Measurements from ENCODE around the gene FDX2.

The FDX2 gene

GRCh38 chr19:10295305-10295846 lies 20.4 kb downstream of the FDX2 start:
- H3K27ac Mint-ChIP-seq, result no peak overlapping the region

GRCh38 chr19:10294368-10294697 lies 21.5 kb downstream of the FDX2 start:
- Mint-ChIP-seq H3K27ac (no peak overlapping the region), H3K27me3 (peaks cover 57% of the 10 kb centered on the region), H3K9me3 (no peaks in the 10 kb centered on the region), H3K36me3 (ENCODE audit: low read depth) (no peaks in the 10 kb centered on the region), H3K4me1 (peaks cover 45% of the 10 kb centered on the region), H3K4me3 (no peak overlapping the region)
- ATAC-seq (no peak), DNase-seq (peak; percentile 23)

More at GRCh38 chr19:10295305-10295846, 20.4 kb downstream of the FDX2 start:
- peak; percentile 29 for ATAC-seq
- Mint-ChIP-seq H3K36me3 (ENCODE audit: low read depth) (no peaks in the 10 kb centered on the region), H3K27me3 (peaks cover 56% of the 10 kb centered on the region), H3K9me3 (no peaks in the 10 kb centered on the region), H3K4me3 (peak overlapping the region; percentile 69), H3K4me1 (peaks cover 38% of the 10 kb centered on the region)
- peak; percentile 62 for DNase-seq

GRCh38 chr19:10293637-10294367 lies 22.0 kb downstream of the FDX2 start:
- Mint-ChIP-seq H3K27me3 (peaks cover 60% of the 10 kb centered on the region), H3K27ac (no peak overlapping the region), H3K4me3 (no peak overlapping the region), H3K4me1 (peaks cover 50% of the 10 kb centered on the region), H3K9me3 (no peaks in the 10 kb centered on the region), H3K36me3 (ENCODE audit: low read depth) (no peaks in the 10 kb centered on the region)
- DNase-seq, result no peak
- ATAC-seq, result no peak

DNA sequence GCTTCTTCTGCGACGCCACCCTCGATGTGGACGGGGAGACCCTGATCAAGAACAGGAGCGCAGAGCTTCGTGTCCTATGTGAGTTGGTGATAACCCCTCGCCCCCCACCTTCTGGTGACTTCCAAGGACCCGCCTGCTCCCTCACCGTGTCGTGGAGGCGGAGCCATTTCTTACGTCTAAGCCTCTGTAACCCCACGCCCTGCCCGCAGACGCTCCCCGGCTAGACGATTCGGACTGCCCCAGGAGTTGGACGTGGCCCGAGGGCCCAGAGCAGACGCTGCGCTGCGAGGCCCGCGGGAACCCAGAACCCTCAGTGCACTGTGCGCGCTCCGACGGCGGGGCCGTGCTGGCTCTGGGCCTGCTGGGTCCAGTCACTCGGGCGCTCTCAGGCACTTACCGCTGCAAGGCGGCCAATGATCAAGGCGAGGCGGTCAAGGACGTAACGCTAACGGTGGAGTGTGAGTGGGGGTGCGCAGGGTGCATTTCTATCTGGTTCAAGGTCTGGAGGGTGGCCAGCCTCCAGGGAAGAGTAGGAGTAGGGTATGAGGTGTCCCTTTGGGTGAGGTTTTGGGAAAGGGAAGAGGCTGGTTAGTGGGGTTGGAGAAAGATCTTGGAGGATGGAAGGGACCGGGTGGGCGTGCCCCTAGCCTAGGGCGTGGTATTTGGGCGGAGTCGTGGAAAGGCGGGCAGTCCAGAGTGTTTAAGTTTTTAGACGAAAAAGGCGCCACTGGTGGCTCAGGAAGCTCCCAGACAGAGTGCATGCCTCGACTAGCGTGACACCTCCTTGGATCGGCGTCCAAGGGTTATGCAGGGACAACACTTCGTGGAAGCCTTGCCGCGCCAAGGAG lies 22.8 kb downstream of the FDX2 start:
- Mint-ChIP-seq H3K27ac (no peak overlapping the region), H3K4me1 (peaks cover 56% of the 10 kb centered on the region), H3K27me3 (peaks cover 66% of the 10 kb centered on the region), H3K36me3 (ENCODE audit: low read depth) (no peaks in the 10 kb centered on the region), H3K4me3 (peak overlapping the region; percentile 74), H3K9me3 (no peaks in the 10 kb centered on the region)
- ATAC-seq (no peak), DNase-seq (no peak)

GRCh38 chr19:10292206-10292788 lies 23.5 kb downstream of the FDX2 start:
- peak; percentile 86 for DNase-seq
- peak overlapping the region; percentile 74 for H3K4me3 Mint-ChIP-seq
- peaks cover 71% of the 10 kb centered on the region for H3K27me3 Mint-ChIP-seq
- H3K4me1 Mint-ChIP-seq, result peaks cover 63% of the 10 kb centered on the region
- H3K36me3 Mint-ChIP-seq (ENCODE audit: low read depth), result no peaks in the 10 kb centered on the region
- H3K9me3 Mint-ChIP-seq, result no peaks in the 10 kb centered on the region
- ATAC-seq, result peak; percentile 42
- no peak overlapping the region for H3K27ac Mint-ChIP-seq

DNA sequence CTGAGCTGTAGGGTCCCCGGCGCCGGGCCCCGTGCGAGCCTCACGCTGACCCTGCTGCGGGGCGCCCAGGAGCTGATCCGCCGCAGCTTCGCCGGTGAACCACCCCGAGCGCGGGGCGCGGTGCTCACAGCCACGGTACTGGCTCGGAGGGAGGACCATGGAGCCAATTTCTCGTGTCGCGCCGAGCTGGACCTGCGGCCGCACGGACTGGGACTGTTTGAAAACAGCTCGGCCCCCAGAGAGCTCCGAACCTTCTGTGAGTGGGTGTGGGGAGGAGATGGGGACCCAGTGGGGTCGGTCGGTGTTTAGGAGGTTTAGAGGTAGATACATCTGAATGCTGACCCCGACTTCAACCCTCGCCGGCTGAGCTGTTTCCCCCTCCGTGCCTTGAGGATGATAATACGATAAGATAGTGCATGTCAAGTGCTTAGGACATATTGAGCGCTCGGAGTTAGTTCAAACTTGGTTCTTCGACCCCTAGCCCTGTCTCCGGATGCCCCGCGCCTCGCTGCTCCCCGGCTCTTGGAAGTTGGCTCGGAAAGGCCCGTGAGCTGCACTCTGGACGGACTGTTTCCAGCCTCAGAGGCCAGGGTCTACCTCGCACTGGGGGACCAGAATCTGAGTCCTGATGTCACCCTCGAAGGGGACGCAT lies 24.1 kb downstream of the FDX2 start:
- Mint-ChIP-seq H3K9me3 (no peaks in the 10 kb centered on the region), H3K27ac (no peak overlapping the region)

DNA sequence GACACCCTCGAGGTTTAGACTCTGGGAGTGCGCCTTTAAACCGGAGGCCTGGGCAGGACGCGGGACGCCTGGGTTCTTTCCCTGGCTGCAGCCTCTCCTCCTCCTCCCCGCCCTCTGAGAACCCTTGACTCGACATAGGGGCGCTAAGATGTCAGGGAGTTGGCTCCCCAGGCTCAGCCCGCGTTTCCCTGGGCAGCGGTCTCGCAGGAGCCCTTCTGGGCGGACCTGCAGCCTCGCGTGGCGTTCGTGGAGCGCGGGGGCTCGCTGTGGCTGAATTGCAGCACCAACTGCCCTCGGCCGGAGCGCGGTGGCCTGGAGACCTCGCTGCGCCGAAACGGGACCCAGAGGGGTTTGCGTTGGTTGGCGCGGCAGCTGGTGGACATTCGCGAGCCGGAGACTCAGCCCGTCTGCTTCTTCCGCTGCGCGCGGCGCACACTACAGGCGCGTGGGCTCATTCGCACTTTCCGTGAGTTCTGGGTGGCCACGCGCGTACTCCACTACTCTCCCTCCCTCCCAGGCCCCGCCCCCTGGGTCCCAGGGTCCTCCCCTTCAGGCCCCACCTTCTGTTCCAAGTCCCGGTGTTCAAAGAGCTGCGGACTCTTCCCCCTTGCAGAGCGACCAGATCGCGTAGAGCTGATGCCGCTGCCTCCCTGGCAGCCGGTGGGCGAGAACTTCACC lies 24.8 kb downstream of the FDX2 start:
- Mint-ChIP-seq H3K36me3 (ENCODE audit: low read depth) (peaks cover 4% of the 10 kb centered on the region), H3K27me3 (peaks cover 71% of the 10 kb centered on the region), H3K27ac (no peak overlapping the region), H3K4me3 (peak overlapping the region; percentile 74), H3K9me3 (no peaks in the 10 kb centered on the region), H3K4me1 (peaks cover 76% of the 10 kb centered on the region)
- ATAC-seq (no peak), DNase-seq (peak; percentile 66)

More for the DNA sequence above, 24.1 kb downstream of the FDX2 start:
- peak overlapping the region; percentile 74 for H3K4me3 Mint-ChIP-seq
- H3K4me1 Mint-ChIP-seq, result peaks cover 70% of the 10 kb centered on the region
- H3K36me3 Mint-ChIP-seq (ENCODE audit: low read depth), result no peaks in the 10 kb centered on the region
- DNase-seq, result no peak
- peaks cover 71% of the 10 kb centered on the region for H3K27me3 Mint-ChIP-seq
- no peak for ATAC-seq

- Mint-ChIP-seq H3K27me3 (peaks cover 65% of the 10 kb centered on the region), H3K9me3 (no peaks in the 10 kb centered on the region), H3K36me3 (ENCODE audit: low read depth) (peaks cover 10% of the 10 kb centered on the region), H3K4me1 (peaks cover 72% of the 10 kb centered on the region), H3K27ac (peak overlapping the region; percentile 39), H3K4me3 (peak overlapping the region; percentile 74)
- DNase-seq (no peak), ATAC-seq (no peak)
Observed at GRCh38 chr19:10290357-10290875, 25.4 kb downstream of the FDX2 start.

DNA sequence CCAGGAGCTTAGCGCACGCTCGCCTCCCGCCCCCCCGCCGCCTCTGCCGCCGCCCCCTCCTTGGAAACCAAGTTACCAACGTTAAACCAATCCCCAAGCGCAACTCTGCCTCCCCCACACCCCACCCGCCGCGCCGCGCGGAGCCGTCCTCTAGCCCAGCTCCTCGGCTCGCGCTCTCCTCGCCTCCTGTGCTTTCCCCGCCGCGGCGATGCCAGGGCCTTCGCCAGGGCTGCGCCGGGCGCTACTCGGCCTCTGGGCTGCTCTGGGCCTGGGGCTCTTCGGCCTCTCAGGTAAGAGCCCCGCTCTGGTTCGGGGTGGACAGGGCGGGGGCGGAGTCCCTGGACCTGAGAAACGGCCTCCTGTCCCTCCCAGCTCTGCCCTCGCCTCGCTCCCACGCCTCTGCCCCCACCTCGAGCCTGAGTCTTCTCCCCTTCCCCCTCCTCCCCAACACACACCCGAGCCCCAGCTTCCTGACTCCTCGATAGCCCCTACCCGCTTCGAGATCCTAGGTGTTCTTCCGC lies 25.9 kb downstream of the FDX2 start, which contains the start of gene ICAM5:
Gene ICAM5, plus strand, starts transcription at position 117 of the 521 bp plus-strand sequence. Its CDS starts 92 bp downstream, at position 209.
- Mint-ChIP-seq H3K9me3 (no peaks in the 10 kb centered on the region), H3K4me3 (peak within 1 kb of the TSS; percentile 74), H3K27me3 (peaks cover 62% of the 10 kb centered on the region), H3K4me1 (peaks cover 76% of the 10 kb centered on the region), H3K27ac (peak within 1 kb of the TSS; percentile 71), H3K36me3 (ENCODE audit: low read depth) (peaks cover 15% of the 10 kb centered on the region)
- ATAC-seq (no peak), DNase-seq (peak; percentile 54)

DNA sequence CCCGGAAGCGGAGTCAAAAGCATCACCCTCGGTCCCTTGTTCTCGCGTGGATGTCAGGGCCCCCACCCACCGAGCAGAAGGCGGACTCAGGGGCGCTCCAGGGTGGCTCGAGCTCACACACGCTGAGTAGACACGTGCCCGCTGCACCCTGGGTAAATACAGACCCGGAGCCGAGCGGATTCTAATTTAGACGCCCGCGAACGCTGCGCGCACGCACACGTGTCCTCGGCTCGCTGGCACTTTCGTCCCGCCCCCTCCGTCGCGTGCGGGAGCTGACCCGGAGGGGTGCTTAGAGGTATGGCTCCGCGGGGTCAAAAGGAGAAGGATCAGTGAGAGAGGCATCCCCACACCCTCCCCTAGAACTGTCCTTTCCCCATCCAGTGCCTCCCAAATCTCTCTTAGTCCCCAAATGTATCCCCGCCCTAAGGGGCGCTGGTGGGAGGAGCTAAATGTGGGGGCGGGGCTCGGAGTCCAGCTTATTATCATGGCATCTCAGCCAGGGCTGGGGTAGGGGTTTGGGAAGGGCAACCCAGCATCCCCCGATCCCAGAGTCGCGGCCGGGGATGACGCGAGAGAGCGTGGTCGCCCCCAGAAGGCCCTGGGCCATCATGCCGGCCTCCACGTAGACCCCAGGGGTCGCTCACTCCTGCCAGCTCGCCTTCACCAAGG lies 26.5 kb downstream of the FDX2 start:
- Mint-ChIP-seq H3K4me1 (peaks cover 73% of the 10 kb centered on the region), H3K36me3 (ENCODE audit: low read depth) (peaks cover 20% of the 10 kb centered on the region), H3K27ac (peak overlapping the region; percentile 71), H3K9me3 (no peaks in the 10 kb centered on the region), H3K4me3 (peak overlapping the region; percentile 74), H3K27me3 (peaks cover 56% of the 10 kb centered on the region)
- DNase-seq (peak; percentile 72), ATAC-seq (peak; percentile 42)

- H3K9me3 Mint-ChIP-seq, result no peaks in the 10 kb centered on the region
- peaks cover 73% of the 10 kb centered on the region for H3K4me1 Mint-ChIP-seq
- peak overlapping the region; percentile 71 for H3K27ac Mint-ChIP-seq
- H3K27me3 Mint-ChIP-seq, result peaks cover 50% of the 10 kb centered on the region
- DNase-seq (peak; percentile 63), ATAC-seq (peak; percentile 16)
- H3K36me3 Mint-ChIP-seq (ENCODE audit: low read depth), result peaks cover 26% of the 10 kb centered on the region
- H3K4me3 Mint-ChIP-seq, result peak overlapping the region; percentile 74
Observed at GRCh38 chr19:10288662-10289166, 27.1 kb downstream of the FDX2 start.

GRCh38 chr19:10286803-10287737 lies 28.7 kb downstream of the FDX2 start, which contains the start of gene ICAM4:
ICAM4 (plus strand) TSS chr19:10286955; CDS start chr19:10287013, 58 bp downstream.
- Mint-ChIP-seq H3K4me3 (peak within 1 kb of the TSS; percentile 50), H3K27ac (no peak within 1 kb of the TSS), H3K36me3 (ENCODE audit: low read depth) (peaks cover 29% of the 10 kb centered on the region), H3K4me1 (peaks cover 59% of the 10 kb centered on the region), H3K9me3 (no peaks in the 10 kb centered on the region), H3K27me3 (peaks cover 34% of the 10 kb centered on the region)
- DNase-seq (peak; percentile 58), ATAC-seq (peak; percentile 23)

Measured in activated naive CD8-positive, alpha-beta T cell treated with anti-CD3 and anti-CD28 coated beads, Interleukin-2, amount 50 U/mL, for 24 hours (primary cell).